Measurements from ENCODE around the gene GRM8.
"Not testable (repeated sequence)": the region's sequence is repeated elsewhere in the genome, so short reads cannot be mapped to it uniquely, and the experiment has no call there.

- TF ChIP-seq, protein P1, sequence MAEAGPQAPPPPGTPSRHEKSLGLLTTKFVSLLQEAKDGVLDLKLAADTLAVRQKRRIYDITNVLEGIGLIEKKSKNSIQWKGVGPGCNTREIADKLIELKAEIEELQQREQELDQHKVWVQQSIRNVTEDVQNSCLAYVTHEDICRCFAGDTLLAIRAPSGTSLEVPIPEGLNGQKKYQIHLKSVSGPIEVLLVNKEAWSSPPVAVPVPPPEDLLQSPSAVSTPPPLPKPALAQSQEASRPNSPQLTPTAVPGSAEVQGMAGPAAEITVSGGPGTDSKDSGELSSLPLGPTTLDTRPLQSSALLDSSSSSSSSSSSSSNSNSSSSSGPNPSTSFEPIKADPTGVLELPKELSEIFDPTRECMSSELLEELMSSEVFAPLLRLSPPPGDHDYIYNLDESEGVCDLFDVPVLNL (IDR thresholded peaks at IDR 0.05; ENCODE audit: low read depth, low read length) = not testable (repeated sequence)
- TF ChIP-seq, protein P2, sequence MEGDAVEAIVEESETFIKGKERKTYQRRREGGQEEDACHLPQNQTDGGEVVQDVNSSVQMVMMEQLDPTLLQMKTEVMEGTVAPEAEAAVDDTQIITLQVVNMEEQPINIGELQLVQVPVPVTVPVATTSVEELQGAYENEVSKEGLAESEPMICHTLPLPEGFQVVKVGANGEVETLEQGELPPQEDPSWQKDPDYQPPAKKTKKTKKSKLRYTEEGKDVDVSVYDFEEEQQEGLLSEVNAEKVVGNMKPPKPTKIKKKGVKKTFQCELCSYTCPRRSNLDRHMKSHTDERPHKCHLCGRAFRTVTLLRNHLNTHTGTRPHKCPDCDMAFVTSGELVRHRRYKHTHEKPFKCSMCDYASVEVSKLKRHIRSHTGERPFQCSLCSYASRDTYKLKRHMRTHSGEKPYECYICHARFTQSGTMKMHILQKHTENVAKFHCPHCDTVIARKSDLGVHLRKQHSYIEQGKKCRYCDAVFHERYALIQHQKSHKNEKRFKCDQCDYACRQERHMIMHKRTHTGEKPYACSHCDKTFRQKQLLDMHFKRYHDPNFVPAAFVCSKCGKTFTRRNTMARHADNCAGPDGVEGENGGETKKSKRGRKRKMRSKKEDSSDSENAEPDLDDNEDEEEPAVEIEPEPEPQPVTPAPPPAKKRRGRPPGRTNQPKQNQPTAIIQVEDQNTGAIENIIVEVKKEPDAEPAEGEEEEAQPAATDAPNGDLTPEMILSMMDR (IDR thresholded peaks at IDR 0.05 in 2 of 3, conservative IDR thresholded peaks at IDR 0.05 in 1 of 3; ENCODE audit: control insufficient read depth in 2 of 3, extremely low read depth in 1 of 3, insufficient read depth in 1 of 3, low read depth in 3 of 3, low read length in 3 of 3) = not testable (repeated sequence)
- TF ChIP-seq POLR2A (IDR thresholded peaks at IDR 0.05; ENCODE audit: low read depth, low read length) = not testable (repeated sequence)
These were observed 421.5 kb downstream of the GRM8 start for GRCh38 chr7:126831241-126831640.

Data from GM12878 (cell line).